Measurements from ENCODE around the gene EFCAB6.

GRCh38 chr22:43812890-43813289 is 785 bp upstream of the EFCAB6 start:
- no peak for TF ChIP-seq EZH2 (IDR thresholded peaks at IDR 0.05; ENCODE audit: borderline replicate concordance, control insufficient read depth, low read depth, low read length)
- TF ChIP-seq PKNOX1 (IDR thresholded peaks at IDR 0.05): no peak
- no peak for TF ChIP-seq POLR2AphosphoS5 (IDR thresholded peaks at IDR 0.05; ENCODE audit: low read length)

Measured in GM12878 (cell line).